SK-N-SH (cell line): ENCODE measurements around the gene PFDN1. TPM values are rescaled to one million over a fixed set of nuclear protein-coding genes. Genes with fewer than 3 reads are reported as not detected.
A peak's percentile ranks its signal among the peaks of the same experiment; 100 is the strongest.

ENCODE experiments used
- CTCF ChIA-PET: fragments of 300-600, 350-600 bp; formaldehyde crosslinking; extraction: SDS; loops from one replicate; lab custom pipeline; 2021; lab: Yijun Ruan, JAX
- POLR2A ChIA-PET: fragments of 350-600 bp; sonication (Branson Sonifier 250); formaldehyde crosslinking; extraction: SDS; loops from one replicate; lab custom pipeline; 2020; ENCODE audit warnings: antibody characterized with exemption, inconsistent platforms; lab: Yijun Ruan, JAX
- DNase-seq: peaks from one replicate; pipeline ENCODE4 v3.0.0; 2012
- H2AFZ ChIP-seq: fragments of 200-600 bp; sonication (generic); 2 replicates; pipeline ENCODE4 v1.8.1; 2016; ENCODE audit warnings: antibody characterized with exemption, mild to moderate bottlenecking, low read depth
- H3F3A ChIP-seq: fragments of 200-600 bp; sonication (generic); replicated peaks from 2 replicates; pipeline ENCODE3; 2016; ENCODE audit warnings: antibody characterized with exemption, mild to moderate bottlenecking; ENCODE audit not compliant: insufficient read depth
- H3K27ac ChIP-seq, 2 experiments: fragments of 200-500 bp in 1 of 2; fragments of 200-600 bp in 1 of 2; sonication (Bioruptor generic) in 1 of 2; sonication (generic), shearing (Covaris generic) in 1 of 2; 2 replicates each; pipeline versions ENCODE4 v1.5.1 to v1.6.1; 2014 to 2016; ENCODE audit warnings: low read depth in 2 of 2, inconsistent platforms in 1 of 2, low read length in 1 of 2, mild to moderate bottlenecking in 1 of 2, mixed read lengths in 1 of 2
- H3K27me3 ChIP-seq: fragments of 200-600 bp; sonication (generic), shearing (Covaris generic); 2 replicates; pipeline ENCODE4 v1.6.1; 2016; ENCODE audit warnings: mixed run types; ENCODE audit not compliant: insufficient read depth
- H3K36me3 ChIP-seq, 2 experiments: fragments of 200-500 bp in 1 of 2; fragments of 200-600 bp in 1 of 2; sonication (Bioruptor generic) in 1 of 2; sonication (generic) in 1 of 2; replicated peaks in 1 of 2; 2 replicates each; pipeline versions ENCODE3 to v1.5.1; 2014 to 2016; ENCODE audit warnings: low read length in 1 of 2, mild to moderate bottlenecking in 1 of 2; ENCODE audit not compliant: insufficient read depth in 2 of 2, control insufficient read depth in 1 of 2
- H3K4me1 ChIP-seq, 2 experiments: fragments of 200-500 bp in 1 of 2; fragments of 200-600 bp in 1 of 2; sonication (Bioruptor generic) in 1 of 2; sonication (generic), shearing (Covaris generic) in 1 of 2; 2 replicates each; pipeline versions ENCODE4 v1.5.1 to v1.6.1; 2014 to 2016; ENCODE audit warnings: low read depth in 1 of 2, low read length in 1 of 2, mixed run types in 1 of 2; ENCODE audit not compliant: insufficient read depth in 2 of 2, control insufficient read depth in 1 of 2
- H3K4me2 ChIP-seq: fragments of 200-600 bp; sonication (generic), shearing (Covaris generic); 2 replicates; pipeline ENCODE4 v1.6.1; 2017; ENCODE audit warnings: mixed run types
- H3K4me3 ChIP-seq, 2 experiments: fragments of 200-500 bp in 1 of 2; fragments of 200-600 bp in 1 of 2; sonication (Bioruptor generic) in 1 of 2; sonication (generic), shearing (Covaris generic) in 1 of 2; 2 replicates each; pipeline versions ENCODE4 v1.5.1 to v1.8.1; 2014 to 2016; ENCODE audit warnings: low read depth in 2 of 2, inconsistent platforms in 1 of 2, low read length in 1 of 2, mild to moderate bottlenecking in 1 of 2, mixed read lengths in 1 of 2, moderate library complexity in 1 of 2
- H3K79me2 ChIP-seq: fragments of 200-600 bp; sonication (generic); 2 replicates; pipeline ENCODE4 v1.8.1; 2017; ENCODE audit warnings: mild to moderate bottlenecking; ENCODE audit not compliant: insufficient read depth
- H3K9ac ChIP-seq: fragments of 200-600 bp; sonication (generic); 2 replicates; pipeline ENCODE4 v1.6.1; 2017; ENCODE audit warnings: mixed run types
- H3K9me2 ChIP-seq: fragments of 200-600 bp; sonication (generic); 2 replicates; pipeline ENCODE4 v1.6.1; 2017; ENCODE audit warnings: mixed run types
- H3K9me3 ChIP-seq: fragments of 200-600 bp; sonication (generic); 2 replicates; pipeline ENCODE4 v1.6.1; 2017; ENCODE audit warnings: mixed run types, mild to moderate bottlenecking, moderate library complexity
- H4K20me1 ChIP-seq: fragments of 200-600 bp; sonication (generic); 2 replicates; pipeline ENCODE4 v1.6.1; 2017; ENCODE audit warnings: mild to moderate bottlenecking, mixed run types; ENCODE audit not compliant: insufficient read depth
- EZH2phosphoT487 ChIP-seq: fragments of 200-600 bp; sonication (generic); IDR thresholded peaks from 2 replicates; pipeline ENCODE4 v1.6.1; 2017; ENCODE audit warnings: low read depth, mixed run types, mild to moderate bottlenecking, antibody characterized with exemption, moderate library complexity, borderline replicate concordance
- FOXJ3 ChIP-seq: sonication (generic); formaldehyde crosslinking; IDR thresholded peaks from 2 replicates; pipeline ENCODE4 v1.5.1; 2020; ENCODE audit warnings: mild to moderate bottlenecking, missing genetic modification reagents
- FOXM1 ChIP-seq: IDR thresholded peaks from 2 replicates; pipeline ENCODE4 v1.4.0; 2012; ENCODE audit warnings: low read depth, mild to moderate bottlenecking
- GATA2 ChIP-seq: sonication (generic); formaldehyde crosslinking; IDR thresholded peaks from 2 replicates; pipeline ENCODE4 v1.5.0; 2020; ENCODE audit warnings: mild to moderate bottlenecking, missing genetic modification reagents
- IRF3 ChIP-seq: fragments of 150-350 bp; IDR thresholded peaks from 2 replicates; pipeline ENCODE4 v1.6.1; 2016; ENCODE audit warnings: mild to moderate bottlenecking, low read depth, low read length
- JUND ChIP-seq: IDR thresholded peaks from 2 replicates; pipeline ENCODE4 v1.4.0; 2012
- MEF2A ChIP-seq: IDR thresholded peaks from 2 replicates; pipeline ENCODE4 v1.4.0; 2012; ENCODE audit warnings: low read depth, borderline replicate concordance
- PBX3 ChIP-seq: IDR thresholded peaks from 2 replicates; pipeline ENCODE4; 2012
- RAD21 ChIP-seq: IDR thresholded peaks from 2 replicates; pipeline ENCODE4 v1.6.1; 2012; ENCODE audit warnings: mild to moderate bottlenecking, low read length
- USF2 ChIP-seq: fragments of 150-350 bp; IDR thresholded peaks from 2 replicates; pipeline ENCODE4 v1.6.1; 2017; ENCODE audit warnings: antibody characterized with exemption, low read length, low read depth, borderline replicate concordance
- WGBS: methylation state at CpG from one replicate; pipeline ENCODE4 v1.1.6; 2017; ENCODE audit warnings: low lambda C conversion rate; 5-methylcytosine and 5-hydroxymethylcytosine counted together
- polyA plus RNA-seq, 3 experiments: library from polyadenylated mRNA; depleted of rRNA; stranded (reverse); fragments of >200 nt; gene quantifications; 2 replicates each; pipeline ENCODE4 v1.2.3, GENCODE V29; 2012
- TF ChIP-seq, protein P1 (sequence below): IDR thresholded peaks from 2 replicates; pipeline ENCODE4 v1.4.0; 2012; ENCODE audit warnings: low read depth, borderline replicate concordance
- TF ChIP-seq, protein P2 (sequence below): fragments of 200-600 bp; sonication (generic); IDR thresholded peaks from 2 replicates; pipeline ENCODE4 v1.6.1; 2017; ENCODE audit warnings: antibody characterized with exemption, mild to moderate bottlenecking, moderate library complexity

PFDN1 gene
- polyA plus RNA-seq, 1 of the 3 experiments (the other 2 are of a cell fraction), result 55.2 TPM

DNA sequence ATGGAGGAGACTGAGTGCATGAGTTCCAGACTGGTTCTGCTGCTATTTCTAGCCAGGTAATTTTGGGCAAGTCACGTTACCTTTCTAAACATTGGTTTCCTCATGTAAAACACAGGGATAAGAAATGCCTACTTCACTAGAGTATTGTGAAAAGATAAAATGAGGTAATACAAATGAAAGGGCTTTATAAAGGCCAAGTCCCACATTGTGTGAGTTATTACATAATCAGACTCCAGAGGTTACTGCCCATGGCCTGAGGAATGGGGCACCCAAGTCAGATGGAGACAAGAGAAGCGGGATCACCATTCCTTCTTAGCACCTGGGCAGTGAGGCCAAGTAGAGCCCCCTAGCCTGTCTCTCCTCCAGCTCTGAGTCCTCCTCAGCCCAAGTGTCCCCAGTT is 36.0 kb upstream of the PFDN1 start:
- H3K36me3 ChIP-seq, result peaks cover 5 to 27% of the 10 kb centered on the region in 2 experiments
- peaks cover 0 to 23% of the 10 kb centered on the region in 2 experiments; a peak in 1 of 4 replicates for H3K4me1 ChIP-seq
- ChIA-PET CTCF (interaction anchor here (0.7 to 1.6 kb wide), 2 partner anchors 7 to 13 kb away, joined by 3 to 5 read pairs; partner anchors contain the start of gene HBEGF), POLR2A (no interaction called here)
- peak overlapping the region in 1 of 2 experiments; percentile 35; a peak in 2 of 4 replicates for H3K27ac ChIP-seq
- H3K4me2 ChIP-seq, result no peak overlapping the region
- peaks cover 9% of the 10 kb centered on the region for H3F3A ChIP-seq
- 93% methylated on average over 2 of the region's 2 CpGs for WGBS
- no peaks in the 10 kb centered on the region for H3K9me2 ChIP-seq
- H3K4me3 ChIP-seq, result no peak overlapping the region
- no peaks in the 10 kb centered on the region for H3K27me3 ChIP-seq
- TF ChIP-seq PBX3 (no peak), EZH2phosphoT487 (no peak), JUND (no peak), FOXM1 (no peak), RAD21 (no peak)
- TF ChIP-seq, protein P1, sequence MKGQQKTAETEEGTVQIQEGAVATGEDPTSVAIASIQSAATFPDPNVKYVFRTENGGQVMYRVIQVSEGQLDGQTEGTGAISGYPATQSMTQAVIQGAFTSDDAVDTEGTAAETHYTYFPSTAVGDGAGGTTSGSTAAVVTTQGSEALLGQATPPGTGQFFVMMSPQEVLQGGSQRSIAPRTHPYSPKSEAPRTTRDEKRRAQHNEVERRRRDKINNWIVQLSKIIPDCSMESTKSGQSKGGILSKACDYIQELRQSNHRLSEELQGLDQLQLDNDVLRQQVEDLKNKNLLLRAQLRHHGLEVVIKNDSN, result no peak
- TF ChIP-seq, all 33 proteins: peak for 0
- no peak for DNase-seq
- Histone ChIP-seq H4K20me1 (no peaks in the 10 kb centered on the region), H3K9me3 (no peaks in the 10 kb centered on the region), H2AFZ (no peak overlapping the region), H3K9ac (no peak overlapping the region), H3K79me2 (peaks cover 53% of the 10 kb centered on the region)

DNA sequence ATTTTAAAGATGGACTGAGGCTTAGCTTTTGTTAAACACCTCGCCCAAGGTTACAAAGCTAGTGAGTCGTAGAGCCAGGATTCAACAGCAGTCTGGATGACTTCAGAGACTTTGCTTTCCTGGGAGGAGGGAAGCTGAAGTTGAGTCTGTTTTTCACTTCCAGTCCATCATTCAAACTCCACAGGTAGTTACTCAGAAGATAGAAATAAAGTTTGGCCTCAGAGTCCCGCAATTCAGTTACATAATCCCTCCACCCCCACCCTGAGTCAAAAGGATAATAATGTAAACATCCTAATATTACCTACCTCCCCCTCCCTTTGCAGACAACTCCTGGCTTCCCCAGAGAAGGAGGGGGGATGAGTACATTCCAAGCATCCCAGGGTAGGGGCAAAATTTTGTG is 35.4 kb upstream of the PFDN1 start:
- H3K4me3 ChIP-seq, result no peak overlapping the region
- peaks cover 48% of the 10 kb centered on the region for H3K79me2 ChIP-seq
- H2AFZ ChIP-seq, result no peak overlapping the region
- H3K27ac ChIP-seq, result peak overlapping the region in 1 of 2 experiments; percentile 35; a peak in 2 of 4 replicates
- H3K4me1 ChIP-seq, result peaks cover 0 to 20% of the 10 kb centered on the region in 2 experiments; a peak in 1 of 4 replicates
- H3K9me2 ChIP-seq, result no peaks in the 10 kb centered on the region
- no peak overlapping the region for H3K4me2 ChIP-seq
- WGBS, result 51% methylated on average over 3 of the region's 3 CpGs
- no peak for DNase-seq
- ChIA-PET POLR2A (no interaction called here), CTCF (interaction anchor here (0.7 to 1.6 kb wide), 2 partner anchors 8 to 13 kb away, joined by 3 to 5 read pairs; partner anchors contain the start of gene HBEGF)
- TF ChIP-seq USF2, result no peak
- TF ChIP-seq FOXJ3 (CRISPR knock-in tag), result no peak
- 0 out of 2 replicates have a peak, but pooled peaks have one; percentile 44 for TF ChIP-seq MEF2A
- TF ChIP-seq, protein P2, sequence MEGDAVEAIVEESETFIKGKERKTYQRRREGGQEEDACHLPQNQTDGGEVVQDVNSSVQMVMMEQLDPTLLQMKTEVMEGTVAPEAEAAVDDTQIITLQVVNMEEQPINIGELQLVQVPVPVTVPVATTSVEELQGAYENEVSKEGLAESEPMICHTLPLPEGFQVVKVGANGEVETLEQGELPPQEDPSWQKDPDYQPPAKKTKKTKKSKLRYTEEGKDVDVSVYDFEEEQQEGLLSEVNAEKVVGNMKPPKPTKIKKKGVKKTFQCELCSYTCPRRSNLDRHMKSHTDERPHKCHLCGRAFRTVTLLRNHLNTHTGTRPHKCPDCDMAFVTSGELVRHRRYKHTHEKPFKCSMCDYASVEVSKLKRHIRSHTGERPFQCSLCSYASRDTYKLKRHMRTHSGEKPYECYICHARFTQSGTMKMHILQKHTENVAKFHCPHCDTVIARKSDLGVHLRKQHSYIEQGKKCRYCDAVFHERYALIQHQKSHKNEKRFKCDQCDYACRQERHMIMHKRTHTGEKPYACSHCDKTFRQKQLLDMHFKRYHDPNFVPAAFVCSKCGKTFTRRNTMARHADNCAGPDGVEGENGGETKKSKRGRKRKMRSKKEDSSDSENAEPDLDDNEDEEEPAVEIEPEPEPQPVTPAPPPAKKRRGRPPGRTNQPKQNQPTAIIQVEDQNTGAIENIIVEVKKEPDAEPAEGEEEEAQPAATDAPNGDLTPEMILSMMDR, result no peak
- no peak for TF ChIP-seq GATA2
- no peak for TF ChIP-seq IRF3
- 0 out of 2 replicates have a peak, but pooled peaks have one; percentile 5 for TF ChIP-seq PBX3
- peaks cover 5 to 29% of the 10 kb centered on the region in 2 experiments for H3K36me3 ChIP-seq
- H3K9ac ChIP-seq, result no peak overlapping the region
- no peaks in the 10 kb centered on the region for H3K9me3 ChIP-seq
- H3K27me3 ChIP-seq, result no peaks in the 10 kb centered on the region
- no peaks in the 10 kb centered on the region for H4K20me1 ChIP-seq
- H3F3A ChIP-seq, result peaks cover 13% of the 10 kb centered on the region
